Measurements from ENCODE around the gene VPS13D.

The VPS13D gene

GRCh38 chr1:12553963-12554362, 324.1 kb downstream of the VPS13D start:
- no peak for DNase-seq (ENCODE audit: low spot score)

DNA sequence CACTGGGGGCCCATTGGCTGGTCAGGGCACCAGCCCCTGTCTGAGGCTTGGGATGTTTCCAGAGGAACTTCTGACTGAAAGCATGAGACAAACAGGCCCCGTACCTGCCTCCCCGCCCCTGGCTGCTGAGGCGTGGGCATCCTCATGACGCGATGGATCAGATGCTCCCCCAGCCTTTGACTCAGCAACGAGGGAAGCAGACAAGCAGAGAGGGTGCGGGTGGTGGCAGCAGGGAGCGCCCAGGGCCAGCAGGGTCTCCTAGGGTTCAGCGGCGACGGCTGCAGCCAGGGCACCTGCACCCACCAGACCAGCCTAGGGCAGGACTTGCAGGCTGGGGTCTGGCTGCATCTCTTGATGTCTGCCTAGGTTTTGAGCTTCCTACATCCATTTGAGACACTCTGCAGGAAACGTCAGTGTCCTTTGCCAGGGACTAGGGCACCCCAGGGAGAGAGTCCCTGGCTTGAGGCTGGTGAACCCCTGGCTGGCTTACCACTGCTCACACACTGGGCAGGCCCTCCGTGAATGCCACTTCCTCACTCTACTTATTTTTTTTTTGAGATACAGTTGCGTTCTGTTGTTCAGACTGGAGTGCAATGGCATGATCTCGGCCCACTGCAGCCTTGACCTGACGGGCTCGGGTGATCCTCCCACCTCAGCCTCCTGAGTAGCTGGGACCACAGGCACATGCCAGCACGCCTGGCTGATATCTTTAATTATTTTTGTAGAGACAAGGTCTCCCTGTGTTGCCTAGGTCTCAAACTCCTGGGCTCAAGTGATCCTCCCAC, 324.9 kb downstream of the VPS13D start:
- DNase-seq (ENCODE audit: low spot score), result no peak

- no peak for DNase-seq (ENCODE audit: low spot score)
These were observed 325.9 kb downstream of the VPS13D start for GRCh38 chr1:12555411-12556367.

DNA sequence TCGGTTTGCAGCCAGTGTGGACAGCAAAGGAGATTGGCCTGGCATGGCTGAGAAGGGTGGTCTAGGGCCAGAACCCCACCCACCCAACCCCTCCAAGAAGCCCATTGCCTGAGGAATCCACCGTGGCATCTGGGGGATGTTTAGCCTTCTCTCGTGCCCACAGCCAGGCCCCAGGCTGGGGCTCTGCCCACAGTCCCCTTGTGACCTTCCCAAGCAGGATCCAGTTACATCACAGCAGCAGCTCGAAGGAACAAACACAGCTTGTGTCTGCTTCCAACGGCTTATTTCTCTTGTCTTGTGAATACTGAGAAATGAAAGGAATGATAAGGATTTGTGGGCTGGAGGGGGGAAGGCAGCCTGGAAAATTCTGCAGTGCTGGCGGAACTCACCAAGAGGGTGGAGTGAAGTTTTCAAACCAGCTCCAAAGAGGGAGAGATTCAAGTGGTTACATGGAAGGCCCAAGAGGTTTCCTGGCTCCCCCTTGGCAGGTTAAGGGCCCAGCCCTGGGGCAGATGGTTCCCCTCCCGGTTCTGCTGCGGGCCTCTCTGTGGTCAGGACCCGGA, 326.6 kb downstream of the VPS13D start:
- peak; percentile 76 for DNase-seq (ENCODE audit: low spot score)

DNA sequence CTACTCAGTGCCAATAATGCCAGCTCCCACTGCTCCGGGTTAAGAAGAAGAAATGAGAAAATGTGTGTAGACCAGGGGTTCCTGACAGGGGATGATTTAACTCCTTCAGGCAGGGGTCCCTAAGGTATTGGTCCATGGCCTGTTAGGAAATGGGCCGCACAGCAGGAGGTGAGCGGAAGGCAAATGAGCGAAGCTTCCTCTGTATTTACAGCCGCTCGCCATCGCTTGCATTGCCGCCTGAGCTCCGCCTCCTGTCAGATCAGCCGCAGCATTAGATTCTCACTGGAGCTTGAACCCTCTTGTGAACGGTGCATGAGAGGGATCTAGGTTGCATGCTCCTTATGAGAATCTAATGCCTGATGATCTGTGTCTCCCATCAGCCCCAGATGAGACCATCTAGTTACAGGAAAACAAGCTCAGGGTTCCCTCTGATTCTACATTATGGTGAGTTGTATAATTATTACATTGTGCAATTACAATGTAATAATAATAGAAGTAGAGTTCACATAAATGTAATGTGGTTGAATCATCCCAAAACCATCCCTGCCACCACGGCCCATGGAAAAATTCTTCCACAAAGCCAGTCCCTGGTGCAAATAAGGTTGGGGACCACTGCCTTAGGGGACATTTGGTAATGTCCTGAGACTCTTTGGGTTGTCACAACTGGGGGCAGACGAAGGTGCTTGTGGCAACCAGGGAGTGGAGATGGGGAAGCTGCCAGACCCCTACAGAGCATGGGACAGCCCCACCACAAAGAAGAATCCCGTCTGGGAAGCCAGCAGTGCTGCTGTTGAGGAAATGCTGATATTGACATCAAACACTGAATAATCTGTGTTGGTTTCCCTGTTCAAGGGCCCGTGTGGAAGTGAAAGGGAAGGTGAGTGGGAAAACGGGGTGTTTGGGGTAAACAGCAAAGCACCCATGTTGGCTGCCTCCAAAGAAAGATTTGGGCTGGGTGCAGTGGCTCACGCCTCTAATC, 327.4 kb downstream of the VPS13D start:
- DNase-seq (ENCODE audit: low spot score), result no peak

DNA sequence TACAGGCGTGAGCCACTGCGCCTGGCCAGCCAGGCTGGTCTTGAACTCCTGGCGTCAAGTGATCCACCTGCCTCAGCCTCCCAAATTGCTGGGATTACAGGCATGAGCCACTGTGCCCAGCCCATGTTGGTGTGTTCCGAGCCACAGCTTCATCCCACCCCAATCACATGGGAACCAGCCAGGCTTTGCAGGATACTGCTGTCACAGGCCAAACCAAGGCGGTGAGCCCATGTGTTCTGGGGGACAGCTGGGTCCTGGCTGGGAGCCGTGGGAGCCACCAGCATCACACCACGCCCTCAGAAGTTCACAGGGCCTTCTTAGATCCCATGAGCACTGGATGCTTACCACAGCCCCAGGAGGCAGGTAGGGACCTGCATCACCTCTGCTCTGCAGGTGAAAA, 331.3 kb downstream of the VPS13D start:
- no peak for DNase-seq (ENCODE audit: low spot score)

Measured in SW480 (cell line).